GM18505 (cell line): ENCODE results near the gene SMCO3.
"Not testable (repeated sequence)": the region's sequence is repeated elsewhere in the genome, so short reads cannot be mapped to it uniquely, and the experiment has no call there.

Experiments
- ATAC-seq: cut with Tn5 transposase; IDR thresholded peaks from one replicate; pipeline ENCODE4 v1.9.1; 2021; ENCODE audit not compliant: unreplicated experiment
- POLR2A ChIP-seq: IDR thresholded peaks from 4 replicates; pipeline ENCODE4 v1.6.1; 2011; ENCODE audit warnings: borderline replicate concordance; ENCODE audit not compliant: insufficient read depth, insufficient read length; ENCODE audit errors: extremely low read depth

The SMCO3 gene

DNA sequence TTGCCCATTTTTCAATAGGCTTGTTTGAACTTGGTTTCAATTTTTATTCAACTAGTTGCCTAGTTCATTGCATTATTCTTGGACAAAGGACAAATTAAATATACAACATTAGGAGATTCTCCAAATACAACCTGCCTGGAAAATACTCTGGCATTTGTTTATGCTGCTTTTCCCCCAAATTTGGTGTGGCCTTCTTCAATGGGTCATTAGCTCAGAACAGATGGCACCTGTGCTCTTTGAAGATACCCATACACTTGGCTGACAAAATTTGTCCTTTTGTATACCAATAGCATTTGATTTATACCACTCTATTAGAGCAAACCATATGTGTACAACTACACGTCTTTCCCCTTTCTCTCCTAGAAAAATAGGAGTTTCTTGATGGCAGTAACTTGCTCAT lies 46.4 kb downstream of the SMCO3 start:
- no peak for TF ChIP-seq POLR2A
- ATAC-seq = no peak

DNA sequence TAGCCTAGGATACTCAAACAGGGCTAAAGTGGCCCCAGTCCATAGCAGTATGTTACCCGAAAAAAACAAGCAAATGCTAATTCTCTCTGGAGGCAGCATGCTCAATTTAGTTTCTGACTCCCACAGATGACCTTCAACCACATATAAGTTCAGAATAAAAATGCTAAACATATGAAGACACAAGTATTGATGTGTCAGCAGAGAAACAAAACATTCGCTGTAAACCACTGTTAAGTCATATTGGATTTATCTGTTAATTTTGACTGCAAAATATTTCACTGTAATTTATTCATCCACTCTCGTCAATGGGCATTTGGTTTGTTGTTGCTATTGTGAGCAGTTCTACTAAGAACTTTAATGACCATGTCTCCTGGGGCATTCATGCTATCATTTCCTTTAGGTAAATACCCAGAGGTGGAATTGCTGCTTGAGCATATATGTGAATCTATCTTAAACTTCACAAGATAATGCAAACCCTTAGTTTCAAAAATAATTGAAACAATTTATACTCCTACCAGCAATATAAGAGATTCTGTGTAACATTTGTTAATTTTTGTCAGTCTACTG lies 47.2 kb downstream of the SMCO3 start:
- no peak for TF ChIP-seq POLR2A

DNA sequence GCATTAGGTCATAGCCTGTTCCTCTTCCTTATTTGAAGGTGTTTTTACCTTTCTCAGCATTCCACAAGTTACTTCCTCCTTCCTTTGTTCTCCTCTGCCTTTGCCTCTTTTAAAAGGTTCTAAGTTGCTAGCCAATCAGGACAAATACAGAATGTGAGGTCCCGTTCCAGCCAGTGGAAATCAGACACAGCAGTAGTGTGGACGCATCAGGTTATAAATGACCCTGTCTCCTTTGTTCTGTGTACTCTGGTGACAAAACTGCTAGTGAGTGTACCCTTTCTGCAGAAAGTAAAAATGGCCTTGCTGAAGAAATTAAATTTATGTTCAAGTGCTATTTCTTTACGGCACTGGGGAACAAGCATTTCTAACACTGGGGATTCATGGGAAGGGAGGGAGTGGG lies 48.0 kb downstream of the SMCO3 start:
- ATAC-seq = not testable (repeated sequence)

More for the DNA sequence above, 47.2 kb downstream of the SMCO3 start:
- ATAC-seq = no peak

DNA sequence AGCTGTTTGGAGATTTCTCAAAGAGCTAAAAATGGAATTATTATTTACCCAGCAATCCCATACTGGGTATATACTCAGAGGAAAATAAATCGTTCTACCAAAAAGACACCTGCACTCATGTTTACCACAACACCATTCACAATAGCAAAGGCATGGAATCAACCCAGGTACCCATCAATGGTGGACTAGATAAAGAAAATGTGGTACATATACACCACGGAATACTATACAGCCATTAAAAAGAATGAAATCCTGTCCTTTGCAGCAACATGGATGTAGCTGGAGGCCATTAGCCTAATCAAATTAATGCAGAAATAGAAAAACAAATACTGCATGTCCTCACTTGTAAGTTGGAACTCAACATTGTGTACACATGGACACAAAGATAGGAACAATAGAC lies 48.6 kb downstream of the SMCO3 start:
- TF ChIP-seq POLR2A = no peak
- ATAC-seq = no peak

DNA sequence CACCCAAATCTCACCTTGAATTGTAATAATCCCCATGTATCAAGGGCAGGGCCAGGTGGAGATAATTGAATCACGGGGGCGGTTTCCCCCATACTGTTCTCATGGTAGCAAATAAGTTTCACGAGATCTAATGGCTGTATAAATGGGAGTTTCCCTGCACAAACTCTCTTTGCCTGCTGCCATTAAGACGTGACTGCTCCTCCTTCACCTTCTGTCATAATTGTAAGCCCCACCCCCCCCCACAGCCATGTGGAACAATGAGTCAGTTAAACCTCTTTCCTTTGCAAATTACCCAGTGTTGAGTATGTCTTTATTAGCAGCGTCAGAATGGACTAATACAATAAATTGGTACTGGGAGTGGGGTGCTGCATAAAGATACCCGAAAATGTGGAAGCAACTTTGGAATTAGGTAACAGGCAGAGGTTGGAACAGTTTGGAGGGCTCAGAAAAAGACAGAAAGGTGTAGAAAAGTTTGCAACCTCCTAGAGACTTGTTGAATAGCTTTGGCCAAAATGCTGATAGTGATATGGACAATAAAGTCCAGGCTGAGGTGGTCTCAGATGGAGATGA lies 54.2 kb downstream of the SMCO3 start:
- not testable (repeated sequence) for ATAC-seq

DNA sequence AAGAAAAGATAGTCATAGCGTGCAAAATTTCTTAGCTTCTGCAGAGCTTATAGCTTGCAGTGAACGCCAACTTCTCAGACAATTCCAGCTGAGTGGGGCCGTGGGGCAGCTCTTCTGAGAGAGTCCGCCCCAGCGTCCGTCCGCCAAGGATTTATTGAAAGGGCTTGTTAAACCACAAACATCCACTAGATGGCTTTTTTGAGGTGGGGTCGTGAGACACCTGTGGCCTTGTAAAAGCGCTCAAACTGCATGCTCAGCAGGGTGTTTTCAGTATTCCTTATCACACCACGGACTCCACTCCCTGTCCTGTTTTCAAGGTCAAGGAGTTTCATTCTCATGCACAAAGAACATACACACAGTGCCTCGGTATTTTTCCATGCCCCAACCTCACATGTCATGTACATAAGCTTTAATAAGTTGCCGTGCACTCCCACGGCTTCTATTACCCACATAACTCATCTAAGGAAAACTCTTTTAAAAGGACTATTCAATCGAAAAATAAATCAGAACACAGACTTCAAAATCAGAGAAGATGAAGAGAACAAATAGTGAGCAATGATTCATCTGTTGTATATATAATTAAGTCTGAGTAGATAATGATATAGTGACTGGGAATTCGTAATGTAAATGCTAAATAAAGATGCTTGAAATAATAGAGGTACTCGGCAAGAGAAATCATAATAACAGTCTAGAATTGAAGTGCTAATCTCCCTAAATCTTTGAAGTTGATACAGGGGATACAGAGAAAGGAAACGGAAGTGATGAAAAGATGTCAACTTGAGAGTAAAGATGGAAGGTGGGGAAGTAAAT lies 57.4 kb downstream of the SMCO3 start:
- ATAC-seq = no peak
- TF ChIP-seq POLR2A = no peak
